Measurements from ENCODE around the gene PRKN. TPM values are rescaled to one million over a fixed set of nuclear protein-coding genes. Genes with fewer than 3 reads are reported as not detected.

PRKN gene
- total RNA-seq, 1 donor from 2014 or later, result 5.1 TPM

- Mint-ChIP-seq H3K27ac (ENCODE audit: unreplicated experiment) (no peak overlapping the region), H3K9me3 (ENCODE audit: unreplicated experiment) (no peaks in the 10 kb centered on the region), H3K4me3 (ENCODE audit: unreplicated experiment) (no peak overlapping the region), H3K4me1 (ENCODE audit: unreplicated experiment) (peaks cover 12% of the 10 kb centered on the region), H3K36me3 (ENCODE audit: low read depth, unreplicated experiment) (no peaks in the 10 kb centered on the region), H3K27me3 (ENCODE audit: unreplicated experiment) (peaks cover 1% of the 10 kb centered on the region)
- DNase-seq (ENCODE audit: low spot score), result no peak
- no peak for TF ChIP-seq CTCF (IDR thresholded peaks at IDR 0.05; ENCODE audit: unreplicated experiment)
These were observed 426.4 kb downstream of the PRKN start for GRCh38 chr6:162301128-162301527.

GRCh38 chr6:162294029-162294428 is 433.5 kb downstream of the PRKN start:
- Mint-ChIP-seq H3K27ac (ENCODE audit: unreplicated experiment) (no peak overlapping the region), H3K4me1 (ENCODE audit: unreplicated experiment) (peaks cover 11% of the 10 kb centered on the region), H3K36me3 (ENCODE audit: low read depth, unreplicated experiment) (no peaks in the 10 kb centered on the region), H3K27me3 (ENCODE audit: unreplicated experiment) (peaks cover 4% of the 10 kb centered on the region), H3K9me3 (ENCODE audit: unreplicated experiment) (no peaks in the 10 kb centered on the region), H3K4me3 (ENCODE audit: unreplicated experiment) (no peak overlapping the region)
- DNase-seq (ENCODE audit: low spot score), result no peak
- no peak for TF ChIP-seq CTCF (IDR thresholded peaks at IDR 0.05; ENCODE audit: unreplicated experiment)

GRCh38 chr6:162292915-162293314 is 434.7 kb downstream of the PRKN start:
- no peaks in the 10 kb centered on the region for H3K9me3 Mint-ChIP-seq (ENCODE audit: unreplicated experiment)
- no peak overlapping the region for H3K27ac Mint-ChIP-seq (ENCODE audit: unreplicated experiment)
- peaks cover 4% of the 10 kb centered on the region for H3K27me3 Mint-ChIP-seq (ENCODE audit: unreplicated experiment)
- H3K4me1 Mint-ChIP-seq (ENCODE audit: unreplicated experiment), result peaks cover 11% of the 10 kb centered on the region
- no peak overlapping the region for H3K4me3 Mint-ChIP-seq (ENCODE audit: unreplicated experiment)
- TF ChIP-seq CTCF (IDR thresholded peaks at IDR 0.05; ENCODE audit: unreplicated experiment), result no peak
- no peak for DNase-seq (ENCODE audit: low spot score)
- no peaks in the 10 kb centered on the region for H3K36me3 Mint-ChIP-seq (ENCODE audit: low read depth, unreplicated experiment)

GRCh38 chr6:162290846-162291465 is 436.6 kb downstream of the PRKN start:
- no peak for TF ChIP-seq CTCF (IDR thresholded peaks at IDR 0.05; ENCODE audit: unreplicated experiment)
- peaks cover 11% of the 10 kb centered on the region for H3K4me1 Mint-ChIP-seq (ENCODE audit: unreplicated experiment)
- peaks cover 4% of the 10 kb centered on the region for H3K27me3 Mint-ChIP-seq (ENCODE audit: unreplicated experiment)
- no peak for DNase-seq (ENCODE audit: low spot score)
- H3K9me3 Mint-ChIP-seq (ENCODE audit: unreplicated experiment), result no peaks in the 10 kb centered on the region
- H3K27ac Mint-ChIP-seq (ENCODE audit: unreplicated experiment), result no peak overlapping the region
- no peaks in the 10 kb centered on the region for H3K36me3 Mint-ChIP-seq (ENCODE audit: low read depth, unreplicated experiment)
- H3K4me3 Mint-ChIP-seq (ENCODE audit: unreplicated experiment), result no peak overlapping the region

- DNase-seq (ENCODE audit: low spot score), result no peak
- H3K36me3 Mint-ChIP-seq (ENCODE audit: low read depth, unreplicated experiment), result no peaks in the 10 kb centered on the region
- no peak overlapping the region for H3K27ac Mint-ChIP-seq (ENCODE audit: unreplicated experiment)
- no peaks in the 10 kb centered on the region for H3K9me3 Mint-ChIP-seq (ENCODE audit: unreplicated experiment)
- peaks cover 4% of the 10 kb centered on the region for H3K27me3 Mint-ChIP-seq (ENCODE audit: unreplicated experiment)
- H3K4me1 Mint-ChIP-seq (ENCODE audit: unreplicated experiment), result peaks cover 11% of the 10 kb centered on the region
- TF ChIP-seq CTCF (IDR thresholded peaks at IDR 0.05; ENCODE audit: unreplicated experiment), result no peak
- H3K4me3 Mint-ChIP-seq (ENCODE audit: unreplicated experiment), result no peak overlapping the region
These were observed 437.6 kb downstream of the PRKN start for GRCh38 chr6:162289972-162290371.
